DMS 273 treated with DMSO at 0.1 percent for 48 hours (cell line): Measurements from ENCODE around the gene GOLGA6L6.
"Not testable (repeated sequence)": the region's sequence is repeated elsewhere in the genome, so short reads cannot be mapped to it uniquely, and the experiment has no call there.

ENCODE experiments used
- DNase-seq: peaks from one replicate; lab custom pipeline; 2025; lab: John Stamatoyannopoulos, UW

Gene GOLGA6L6, protein sequence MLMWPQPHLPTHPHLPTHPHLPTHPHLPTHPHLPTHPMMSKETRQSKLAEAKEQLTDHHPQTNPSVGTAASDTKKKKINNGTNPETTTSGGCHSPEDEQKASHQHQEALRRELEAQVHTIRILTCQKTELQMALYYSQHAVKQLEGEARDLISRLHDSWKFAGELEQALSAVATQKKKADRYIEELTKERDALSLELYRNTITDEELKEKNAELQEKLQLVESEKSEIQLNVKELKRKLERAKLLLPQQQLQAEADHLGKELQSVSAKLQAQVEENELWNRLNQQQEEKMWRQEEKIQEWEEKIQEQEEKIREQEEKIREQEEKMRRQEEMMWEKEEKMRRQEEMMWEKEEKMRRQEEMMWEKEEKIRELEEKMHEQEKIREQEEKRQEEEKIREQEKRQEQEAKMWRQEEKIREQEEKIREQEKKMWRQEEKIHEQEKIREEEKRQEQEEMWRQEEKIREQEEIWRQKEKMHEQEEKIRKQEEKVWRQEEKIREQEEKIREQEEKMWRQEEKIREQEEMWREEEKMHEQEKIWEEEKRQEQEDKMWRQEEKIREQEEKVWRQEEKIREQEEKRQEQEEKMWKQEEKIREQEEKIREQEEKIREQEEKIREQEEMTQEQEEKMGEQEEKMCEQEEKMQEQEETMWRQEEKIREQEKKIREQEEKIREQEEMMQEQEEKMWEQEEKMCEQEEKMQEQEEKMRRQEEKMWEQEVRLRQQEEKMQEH

DNA sequence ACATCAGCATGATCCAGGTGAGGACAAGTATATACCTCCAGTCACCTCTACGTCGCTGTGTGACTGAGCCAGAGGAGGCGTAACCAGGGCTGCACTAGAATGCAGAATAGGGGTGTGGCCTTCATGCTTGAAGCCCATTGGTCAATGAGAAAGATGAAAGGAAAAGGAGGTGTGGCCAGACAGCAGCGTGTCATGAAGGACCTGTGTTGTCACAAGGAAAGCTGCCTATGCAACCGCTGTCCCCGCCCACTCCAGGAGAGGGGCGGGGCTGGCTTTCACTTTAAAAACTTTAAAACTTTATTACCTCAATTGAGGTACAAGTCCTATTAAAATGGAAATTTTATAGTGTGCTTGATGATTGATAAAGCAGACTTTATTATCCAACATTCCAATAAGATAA lies at the start of gene GOLGA6L6:
GOLGA6L6 (minus strand) TSS at position 101 of the 400 bp plus-strand sequence; CDS start at position 10, 91 bp downstream.
- DNase-seq, result not testable (repeated sequence)

DNA sequence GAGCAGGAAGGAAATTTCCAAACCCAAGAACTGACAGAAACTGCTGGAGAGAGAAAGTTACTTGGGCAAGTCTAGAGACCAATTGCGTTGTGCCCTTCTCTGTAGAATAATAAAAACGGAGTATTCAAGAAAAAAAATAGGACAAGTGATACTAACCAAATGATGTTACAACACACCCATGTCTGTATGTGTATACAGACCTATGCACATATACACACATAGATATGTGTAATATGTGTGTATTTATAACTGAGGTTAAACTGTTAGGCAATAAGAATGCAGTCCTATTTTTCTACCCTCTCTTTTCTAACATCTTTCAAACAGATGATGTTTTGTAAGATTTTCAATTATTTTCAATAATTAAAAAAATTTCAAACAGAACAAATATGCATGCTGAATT lies 48.5 kb upstream of the GOLGA6L6 start:
- DNase-seq, result not testable (repeated sequence)

DNA sequence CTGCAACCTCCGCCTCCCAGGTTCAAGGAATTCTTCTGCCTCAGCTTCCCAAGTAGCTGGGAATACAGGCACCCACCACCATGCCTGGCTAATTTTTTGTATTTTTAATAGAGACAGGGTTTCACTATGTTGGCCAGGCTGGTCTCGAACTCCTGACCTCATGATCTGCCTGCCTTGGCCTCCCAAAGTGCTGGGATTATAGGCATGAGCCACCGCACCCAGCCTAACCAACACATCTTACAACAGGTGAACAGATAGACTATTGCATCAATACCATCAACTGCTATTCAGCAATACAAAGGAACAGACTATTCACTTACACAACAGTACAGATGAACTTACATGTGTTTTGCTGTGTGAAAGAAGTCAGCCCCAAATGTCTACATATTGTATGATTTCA lies 45.2 kb upstream of the GOLGA6L6 start:
- DNase-seq, result not testable (repeated sequence)

DNA sequence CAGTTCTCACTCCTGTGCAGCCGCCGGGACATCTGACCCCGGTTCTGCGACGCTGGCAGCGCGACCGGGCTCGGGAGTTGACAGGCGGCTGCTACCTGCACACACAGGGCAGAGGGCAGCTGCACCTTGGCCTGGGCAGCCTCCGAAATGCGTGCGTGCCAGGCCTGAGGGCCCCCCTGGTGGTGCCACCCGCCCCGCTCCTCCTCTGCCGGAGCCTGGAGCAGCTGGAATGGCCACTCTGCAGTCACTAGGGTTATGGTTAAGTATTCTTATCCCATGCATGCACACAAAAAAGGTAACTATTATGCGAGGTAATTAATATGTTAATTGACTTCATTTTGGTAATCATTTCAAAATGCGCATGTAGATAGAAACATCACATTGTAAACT lies 41.1 kb upstream of the GOLGA6L6 start:
- DNase-seq, result not testable (repeated sequence)

DNA sequence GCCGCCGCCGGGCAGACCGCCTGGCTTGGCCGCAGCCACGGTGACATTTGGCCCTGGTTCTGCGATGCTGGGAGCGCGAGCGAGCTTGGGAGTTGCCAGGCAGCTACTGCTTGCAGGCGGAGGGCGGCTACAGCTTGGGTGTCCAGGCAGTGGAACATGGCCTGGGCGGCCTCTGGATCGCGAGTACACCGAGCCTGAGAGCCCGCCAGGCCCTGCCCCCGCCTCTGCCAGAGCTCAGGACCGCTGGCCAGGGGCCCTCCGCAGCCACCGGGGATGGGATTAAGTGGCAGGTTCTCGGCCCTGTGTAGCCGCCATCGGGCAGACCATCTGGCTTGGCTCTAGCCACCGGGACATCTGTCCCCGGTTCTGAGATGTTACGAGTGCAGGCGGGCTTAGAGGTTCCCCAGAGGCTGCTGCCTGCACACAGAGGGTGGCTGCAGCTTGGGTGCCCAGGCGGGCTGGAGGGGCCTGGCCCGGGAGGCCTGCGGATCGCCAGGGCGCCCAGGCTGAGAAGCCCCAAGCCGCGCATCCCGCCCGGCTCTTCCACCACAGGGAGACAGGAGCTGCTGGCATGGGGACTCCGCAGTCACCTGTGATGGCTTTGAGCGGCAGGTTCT lies 40.6 kb upstream of the GOLGA6L6 start:
- DNase-seq, result not testable (repeated sequence)

DNA sequence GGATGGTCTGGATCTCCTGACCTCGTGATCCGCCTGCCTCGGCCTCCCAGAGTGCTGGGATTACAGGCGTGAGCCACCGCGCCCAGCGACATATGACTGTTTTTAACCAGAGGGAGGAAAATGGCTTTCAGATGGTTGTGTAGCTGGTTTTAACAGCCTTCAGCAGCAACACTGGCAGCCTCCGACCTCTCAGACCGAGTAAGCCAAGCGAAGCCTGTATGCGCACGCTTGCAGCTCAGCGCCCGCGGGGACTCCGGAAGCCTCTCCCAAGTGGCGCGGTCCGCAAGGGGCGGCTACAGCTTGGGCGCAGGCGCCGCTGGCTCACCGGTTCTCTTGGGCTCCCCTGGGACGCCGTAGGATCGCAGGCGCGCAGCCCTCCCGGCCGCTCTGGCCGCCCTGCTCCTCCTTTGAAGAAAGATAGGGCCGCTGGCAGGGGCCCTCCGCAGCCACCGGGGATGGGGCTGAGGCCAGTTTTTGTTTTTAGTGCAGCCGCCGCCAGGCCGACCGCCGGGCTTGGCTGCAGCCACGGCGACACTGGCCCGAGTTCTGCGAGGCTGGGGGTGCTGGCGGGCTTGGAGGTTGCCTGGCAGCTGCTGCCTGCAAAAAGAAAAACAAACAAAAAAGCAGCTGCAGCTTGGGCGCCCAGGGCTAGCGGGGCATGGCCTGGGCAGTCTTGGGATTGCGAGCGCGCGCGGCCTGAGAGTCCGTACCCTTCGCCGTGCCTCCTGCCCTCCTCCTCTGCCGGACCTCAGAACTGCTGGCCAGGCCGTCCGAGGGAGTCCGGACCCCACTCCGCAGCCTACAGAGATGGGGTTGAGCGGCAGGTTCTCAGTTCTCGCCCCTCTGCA lies 39.9 kb upstream of the GOLGA6L6 start:
- DNase-seq, result not testable (repeated sequence)

DNA sequence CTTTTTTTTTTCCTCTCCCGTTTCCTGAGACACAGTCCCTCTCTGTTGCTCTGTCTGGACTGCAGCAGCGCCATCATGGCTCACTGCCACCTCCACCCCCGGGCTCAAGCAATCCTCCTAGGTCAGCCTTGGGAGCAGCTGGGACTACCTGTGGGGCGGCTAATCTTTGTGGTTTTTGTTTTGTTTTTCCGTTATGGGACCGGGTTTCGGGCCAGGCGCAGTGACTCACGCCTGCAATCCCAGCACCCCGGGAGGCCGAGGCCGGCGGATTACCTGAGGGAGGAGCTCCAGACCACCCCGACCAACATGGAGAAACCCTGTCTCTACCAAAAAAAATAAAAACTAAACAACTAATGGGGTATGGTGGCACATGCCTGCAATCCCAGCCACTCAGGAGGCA lies 38.1 kb upstream of the GOLGA6L6 start:
- DNase-seq, result not testable (repeated sequence)

DNA sequence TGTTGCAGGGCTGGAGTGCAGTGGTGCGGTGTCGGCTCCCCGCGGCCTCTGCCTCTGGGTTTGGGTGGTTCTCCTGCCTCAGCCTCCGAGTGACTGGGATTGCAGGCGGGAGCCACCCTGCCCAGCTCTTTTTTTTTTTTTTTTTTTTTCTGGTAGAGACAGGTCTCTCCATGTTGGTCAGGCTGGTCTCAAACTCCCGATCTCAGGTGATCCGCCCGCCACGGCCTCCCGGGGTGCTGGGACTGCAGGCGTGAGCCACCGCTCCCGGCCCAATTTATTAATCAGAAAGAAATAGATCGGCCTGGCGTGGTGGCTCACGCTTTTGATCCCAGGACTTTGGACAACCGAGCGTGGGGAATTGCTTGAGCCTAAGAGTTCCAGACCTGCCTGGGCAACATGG lies 9.7 kb upstream of the GOLGA6L6 start:
- DNase-seq, result not testable (repeated sequence)

DNA sequence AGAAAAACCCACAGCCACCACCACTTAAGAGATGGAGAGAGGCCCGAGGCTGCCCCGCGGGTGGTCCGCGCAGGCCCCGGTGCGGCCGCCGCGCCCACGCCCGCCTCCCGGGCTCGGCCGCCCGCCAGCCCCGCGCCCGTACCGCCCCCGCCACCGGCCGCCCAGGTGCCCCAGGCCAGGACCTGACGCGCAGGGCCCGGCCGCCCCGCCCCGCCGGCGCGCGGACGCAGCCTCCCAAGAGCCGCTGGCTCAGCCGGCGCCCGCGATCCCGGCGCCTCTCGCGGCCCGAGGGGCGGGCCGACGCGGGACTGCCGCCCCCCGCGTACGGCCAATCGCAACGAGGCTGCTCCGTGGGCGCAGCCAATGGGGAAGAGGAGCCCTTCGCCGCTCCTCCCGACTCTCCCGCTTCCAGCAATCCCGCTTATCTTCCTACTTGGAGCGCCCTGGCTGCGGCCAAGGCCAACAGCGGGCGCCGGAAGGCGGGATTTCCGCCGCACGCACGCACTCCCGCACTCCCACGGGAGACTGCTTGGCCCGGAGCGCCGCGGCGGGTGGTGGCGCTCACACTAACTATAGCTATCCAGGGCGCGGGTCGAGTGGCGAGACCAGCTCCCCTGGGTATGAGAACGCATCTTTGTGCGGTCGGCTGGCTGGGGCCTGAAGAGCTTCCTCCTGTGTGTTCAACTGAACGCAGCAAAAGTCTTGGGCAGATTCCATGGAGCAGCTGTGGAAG lies 35.5 kb downstream of the GOLGA6L6 start:
- DNase-seq, result not testable (repeated sequence)

DNA sequence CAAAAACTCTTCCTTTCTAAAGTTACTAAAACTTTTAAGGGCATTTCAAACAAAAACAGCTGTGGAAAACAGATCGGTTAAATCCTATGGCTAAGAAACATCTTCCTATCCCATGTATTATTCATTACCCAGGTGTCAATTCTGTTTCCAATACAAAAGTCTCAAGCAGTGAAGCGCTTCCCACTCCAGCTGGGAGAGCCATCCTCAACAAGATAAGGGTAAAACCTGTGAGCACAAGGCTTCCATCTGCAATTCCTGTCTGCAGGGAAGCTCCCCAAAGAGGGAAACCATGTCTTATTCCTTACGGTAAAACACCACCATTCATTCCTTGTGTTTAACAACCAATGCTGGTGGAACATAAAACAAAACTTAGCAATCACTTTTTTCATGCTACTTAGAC lies 38.8 kb downstream of the GOLGA6L6 start:
- DNase-seq, result not testable (repeated sequence)

DNA sequence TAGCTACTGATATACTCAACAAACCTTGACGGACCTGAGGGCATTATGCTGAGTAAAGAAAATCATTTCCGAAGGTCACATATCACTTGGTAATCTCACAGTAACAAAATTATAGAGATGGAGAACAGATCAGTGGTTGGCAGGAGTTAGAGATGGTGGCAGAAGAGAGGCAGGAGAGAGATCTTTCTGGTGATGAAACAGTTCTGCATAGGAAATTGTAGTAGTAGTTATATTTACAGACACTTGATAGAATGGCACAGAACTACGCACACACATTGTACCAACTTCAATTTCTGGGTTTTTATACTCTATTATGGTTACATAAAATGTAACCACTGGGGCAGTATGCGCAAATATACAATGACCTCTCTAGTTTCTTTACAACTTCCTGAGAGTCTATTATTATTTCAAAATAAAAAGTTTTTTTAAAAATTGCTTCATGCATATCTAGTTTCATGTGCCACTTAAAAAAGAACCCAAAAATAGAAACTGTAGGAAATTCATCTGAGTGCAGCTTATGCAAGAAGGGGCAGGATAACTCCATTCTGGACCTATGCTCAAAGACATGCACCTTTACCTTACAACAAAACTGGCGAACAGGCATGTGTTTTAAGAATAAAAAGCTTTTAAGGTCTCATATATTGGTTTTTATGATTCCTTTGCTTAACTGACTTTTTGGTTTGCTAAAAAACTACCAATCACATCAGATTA lies 39.9 kb downstream of the GOLGA6L6 start:
- not testable (repeated sequence) for DNase-seq

DNA sequence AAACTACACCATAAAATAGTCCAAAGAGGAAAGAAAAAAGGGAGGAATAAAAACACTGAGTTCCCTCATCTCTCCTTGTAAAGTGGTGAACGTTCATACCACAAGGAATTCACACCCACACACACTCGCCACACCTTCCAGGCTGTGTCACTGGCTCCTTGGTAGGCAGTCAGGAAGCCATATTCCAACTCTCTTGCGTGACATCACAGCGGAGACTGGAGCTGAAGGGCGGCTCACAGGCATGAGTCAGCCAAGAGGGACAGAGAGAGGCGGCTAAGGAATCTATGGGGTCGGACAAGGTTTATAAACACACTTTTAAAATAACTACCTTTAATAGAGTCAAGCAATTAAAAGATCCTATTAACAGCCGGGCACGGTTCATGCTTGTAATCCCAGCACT lies 43.8 kb downstream of the GOLGA6L6 start:
- not testable (repeated sequence) for DNase-seq

DNA sequence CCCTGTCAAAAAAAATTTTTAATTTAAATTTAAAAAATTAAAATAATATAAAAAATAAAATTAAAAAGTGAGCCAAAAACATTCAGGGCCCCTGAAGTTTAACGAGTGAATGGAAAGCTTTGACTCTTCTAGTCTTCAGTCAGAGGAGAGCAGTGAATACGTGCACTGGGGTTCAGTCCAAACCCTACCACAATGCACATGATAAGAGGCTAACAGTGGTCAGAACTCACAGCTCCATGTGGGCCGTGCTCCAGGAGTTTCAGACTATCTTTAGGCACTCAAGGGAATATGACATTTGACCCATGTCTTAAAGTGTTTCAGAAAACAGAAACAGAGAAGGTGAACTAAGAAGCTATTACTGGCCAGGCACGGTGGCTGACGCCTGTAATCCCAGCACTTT lies 48.6 kb downstream of the GOLGA6L6 start:
- not testable (repeated sequence) for DNase-seq

DNA sequence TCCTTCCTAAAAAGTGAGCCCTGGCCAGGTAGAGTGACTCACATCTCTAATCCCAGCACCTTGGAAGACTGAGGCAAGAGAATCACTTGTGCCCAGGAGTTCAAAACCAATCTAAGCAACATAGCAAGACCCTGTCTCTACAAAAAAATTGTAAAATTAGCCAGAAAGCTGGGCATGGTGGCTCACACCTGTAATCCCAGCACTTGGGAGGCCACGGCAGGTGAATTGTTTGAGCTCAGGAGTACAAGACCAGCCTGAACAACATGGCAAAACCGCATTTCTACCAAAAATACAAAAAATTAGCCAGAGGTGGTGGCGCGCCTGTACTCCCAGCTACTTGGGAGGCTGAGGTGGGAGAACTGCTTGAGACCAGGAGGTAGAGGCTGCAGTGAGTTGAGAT lies 49.0 kb downstream of the GOLGA6L6 start:
- not testable (repeated sequence) for DNase-seq

DNA sequence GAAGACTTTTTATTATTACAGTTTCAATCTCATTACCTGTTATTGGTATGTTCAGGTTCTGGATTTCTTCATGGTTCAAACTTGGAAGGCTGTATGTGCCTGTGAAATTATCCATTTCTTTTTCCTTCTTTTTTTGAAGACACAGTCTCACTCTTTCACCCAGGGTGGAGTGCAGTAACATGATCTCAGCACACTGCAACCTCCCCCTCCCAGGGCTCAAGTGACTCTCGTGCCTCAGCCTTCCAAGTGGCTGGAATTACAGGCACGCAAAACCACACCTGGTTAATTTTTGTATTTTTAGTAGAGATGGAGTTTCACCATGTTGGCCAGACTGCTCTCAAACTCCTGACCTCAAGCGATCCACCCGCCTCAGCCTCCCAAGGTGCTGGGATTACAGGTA lies 52.3 kb downstream of the GOLGA6L6 start:
- DNase-seq, result not testable (repeated sequence)
